Measurements from ENCODE around the gene KLHDC7A. TPM values are rescaled to one million over a fixed set of nuclear protein-coding genes. Genes with fewer than 3 reads are reported as not detected.

KLHDC7A gene
- 1.1 to 1.9 TPM (median 1.3 TPM) in 5 replicates for total RNA-seq (2022; extraction: Qiagen RNA extraction; ENCODE audit: low read depth)

DNA sequence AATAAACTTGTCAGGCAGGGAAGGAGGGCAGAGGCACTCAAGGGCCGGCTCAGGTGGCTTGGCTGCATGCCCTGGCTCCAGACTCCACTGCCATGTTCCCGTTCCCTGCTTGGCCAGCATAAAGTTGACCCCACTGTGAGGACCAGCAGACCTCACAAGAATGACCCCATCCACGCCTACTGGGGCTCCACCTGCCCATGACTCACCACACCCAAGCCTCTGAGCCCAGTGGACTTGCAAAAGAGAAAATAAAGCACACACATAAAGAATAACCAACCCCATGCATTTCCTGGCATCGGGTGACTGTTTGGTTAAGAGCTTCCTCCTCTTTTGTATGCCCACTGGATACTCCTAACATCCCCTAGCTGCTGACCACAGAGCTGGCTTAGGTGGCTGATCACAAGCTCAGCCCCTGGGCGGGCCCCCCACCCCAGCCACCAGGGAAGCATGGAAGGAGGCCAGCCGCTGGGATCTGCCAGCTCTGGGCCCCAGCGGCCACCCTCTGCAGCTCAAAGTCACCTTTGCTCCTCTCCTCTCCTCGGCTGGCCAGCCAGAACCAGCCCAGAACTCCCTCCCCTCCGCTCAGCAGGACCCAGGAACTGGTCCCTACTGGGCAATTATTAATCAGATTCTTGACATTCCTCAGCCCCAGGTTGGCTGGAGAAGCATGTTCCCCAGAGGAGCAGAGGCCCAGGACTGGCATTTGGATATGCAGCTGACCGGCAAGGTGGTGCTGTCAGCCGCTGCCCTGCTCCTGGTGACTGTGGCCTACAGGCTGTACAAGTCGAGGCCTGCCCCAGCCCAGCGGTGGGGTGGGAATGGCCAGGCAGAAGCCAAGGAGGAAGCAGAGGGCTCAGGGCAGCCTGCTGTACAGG is at the start of gene KLHDC7A:
KLHDC7A (plus strand) TSS at position 616 of the 875 bp plus-strand sequence; CDS start at position 668, 52 bp downstream.

Other genes with a start within 250 kb of the KLHDC7A start
- 0.56 to 0.84 TPM (median 0.70 TPM) in 5 replicates for gene PAX7, start 149.9 kb downstream of the KLHDC7A start, total RNA-seq (2022; extraction: Qiagen RNA extraction; ENCODE audit: low read depth)